GM12878 (cell line): ENCODE data around the gene NRAS. TPM values are rescaled to one million over a fixed set of nuclear protein-coding genes. Genes with fewer than 3 reads are reported as not detected.
A peak's percentile ranks its signal among the peaks of the same experiment; 100 is the strongest.

Experiments used
- ATAC-seq: fragments of 200-7000 bp; cut with Tn5 transposase; 3 replicates; pipeline ENCODE4 v1.9.1; 2020; ENCODE audit warnings: mild to moderate bottlenecking, moderate library complexity
- BruUV-seq: library from RNA; stranded (reverse); fragments of 400-500 nt; replicated peaks from 2 replicates; lab custom pipeline; 2021; lab: Mats Ljungman, UMichigan
- CTCF ChIA-PET: fragments of 300-600 bp; sonication (Branson Sonifier 250); formaldehyde crosslinking; extraction: SDS; loops from one replicate; lab custom pipeline; 2021; ENCODE audit warnings: inconsistent platforms; lab: Yijun Ruan, JAX
- POLR2A ChIA-PET: fragments of 350-600 bp; formaldehyde crosslinking; extraction: SDS; loops from one replicate; lab custom pipeline; 2021; ENCODE audit warnings: inconsistent platforms; lab: Charles Lee
- RAD21 ChIA-PET: fragments of 300-600 bp; sonication (Branson Sonifier 250); formaldehyde crosslinking; loops from one replicate; lab custom pipeline; 2023; ENCODE audit warnings: antibody characterized with exemption; ENCODE audit not compliant: unreplicated experiment; lab: Charles Lee
- SMC1A ChIA-PET: fragments of 300-600 bp; sonication (Branson Sonifier 250); formaldehyde crosslinking; loops from one replicate; lab custom pipeline; 2023; ENCODE audit not compliant: unreplicated experiment, uncharacterized antibody; lab: Charles Lee
- DNase-seq: peaks from one replicate; pipeline ENCODE4 v3.0.0-alpha.2; 2011; ENCODE audit warnings: low read depth, low spot score
- FAIRE-seq: peaks from 3 replicates; lab custom pipeline; 2011; peaks lifted over from hg19 to GRCh38; lab: Jason Lieb, UNC
- H2AFZ ChIP-seq: 2 replicates; pipeline ENCODE4 v1.6.0; 2011; ENCODE audit warnings: low read depth, low read length, control low read depth; ENCODE audit not compliant: control insufficient read depth
- H3K27ac ChIP-seq: 2 replicates; pipeline ENCODE4 v1.5.1; 2011; ENCODE audit warnings: control low read depth; ENCODE audit not compliant: control insufficient read depth, insufficient read depth
- H3K27me3 ChIP-seq, 2 experiments: replicated peaks in 1 of 2; 2 replicates each; pipeline versions ENCODE4 v1.6.0 to v1.6.1; 2011; ENCODE audit warnings: low read length in 1 of 2; ENCODE audit not compliant: control insufficient read depth in 2 of 2, insufficient read depth in 2 of 2
- H3K36me3 ChIP-seq, 2 experiments: 2 replicates each; pipeline ENCODE4 v1.5.1; 2011; ENCODE audit warnings: low read length in 1 of 2; ENCODE audit not compliant: control insufficient read depth in 2 of 2, insufficient read depth in 2 of 2
- H3K4me1 ChIP-seq: 2 replicates; pipeline ENCODE4 v1.6.1; 2011; ENCODE audit warnings: mild to moderate bottlenecking, low read length, moderate library complexity, mixed read lengths; ENCODE audit not compliant: control insufficient read depth, insufficient read depth
- H3K4me2 ChIP-seq: 2 replicates; pipeline ENCODE4 v1.6.0; 2011; ENCODE audit warnings: control low read depth; ENCODE audit not compliant: control insufficient read depth, insufficient read depth
- H3K4me3 ChIP-seq: fragments of 200-600 bp; sonication (generic); 2 replicates; pipeline ENCODE4 v1.5.1; 2016
- H3K79me2 ChIP-seq: 2 replicates; pipeline ENCODE4 v1.6.0; 2011; ENCODE audit warnings: low read length; ENCODE audit not compliant: control insufficient read depth, insufficient read depth
- H3K9ac ChIP-seq: 2 replicates; pipeline ENCODE4 v1.8.0; 2011; ENCODE audit warnings: low read length, control low read depth, mixed read lengths; ENCODE audit not compliant: control insufficient read depth, insufficient read depth
- H3K9me3 ChIP-seq: replicated peaks from 3 replicates; pipeline ENCODE4 v1.5.1; 2011; ENCODE audit warnings: mild to moderate bottlenecking, low read length; ENCODE audit not compliant: control insufficient read depth, insufficient read depth
- H4K20me1 ChIP-seq: 2 replicates; pipeline ENCODE4 v1.6.0; 2011; ENCODE audit not compliant: control insufficient read depth, insufficient read depth
- BMI1 ChIP-seq: fragments of 450-650 bp; IDR thresholded peaks from 2 replicates; pipeline ENCODE4 v1.6.1; 2016; ENCODE audit warnings: mild to moderate bottlenecking, moderate library complexity, borderline replicate concordance
- CHD2 ChIP-seq: IDR thresholded peaks from 2 replicates; pipeline ENCODE4 v1.6.1; 2011; ENCODE audit warnings: low read depth, low read length, improper control_type of control experiment, borderline replicate concordance
- E4F1 ChIP-seq: fragments of 450-650 bp; IDR thresholded peaks from 2 replicates; pipeline ENCODE4 v1.6.1; 2018; ENCODE audit warnings: borderline replicate concordance, mild to moderate bottlenecking; ENCODE audit not compliant: partially characterized antibody
- RUNX3 ChIP-seq: IDR thresholded peaks from 2 replicates; pipeline ENCODE4 v1.6.1; 2012; ENCODE audit warnings: low read length, inconsistent platforms
- SPI1 ChIP-seq: IDR thresholded peaks from 2 replicates; pipeline ENCODE4 v1.6.1; 2011; ENCODE audit warnings: low read depth, mild to moderate bottlenecking, low read length, moderate library complexity, borderline replicate concordance; ENCODE audit not compliant: insufficient read depth
- TARDBP ChIP-seq: IDR thresholded peaks from 2 replicates; pipeline ENCODE4 v1.6.1; 2016; ENCODE audit warnings: borderline replicate concordance
- ZNF207 ChIP-seq: fragments of 450-650 bp; IDR thresholded peaks from 2 replicates; pipeline ENCODE4 v1.6.1; 2014; ENCODE audit warnings: antibody characterized with exemption, mild to moderate bottlenecking, borderline replicate concordance
- WGBS: methylation state at CpG from one replicate; pipeline ENCODE4 v1.1.6; 2016; ENCODE audit warnings: low lambda C conversion rate; ENCODE audit not compliant: insufficient replicate concordance, insufficient coverage; ENCODE audit errors: missing lambda C conversion rate; 5-methylcytosine and 5-hydroxymethylcytosine counted together
- in situ Hi-C: fragments of 300-500 bp; cut with MboI; formaldehyde crosslinking; loops from 9 replicates; pipeline ENCODE4 v1.14.3; 2018; ENCODE audit warnings: mixed read lengths
- intact Hi-C: fragments of 100-400 bp; cut with micrococcal nuclease; formaldehyde crosslinking; loops from one replicate; pipeline ENCODE4 v1.14.2; 2022; ENCODE audit not compliant: unreplicated experiment
- polyA plus RNA-seq, 11 experiments: library from polyadenylated mRNA; depleted of rRNA in 4 of 11; unstranded in 6 of 11; stranded (reverse) in 5 of 11; fragments of >200 nt; fragmentation: Nextera tagmentation in 4 of 11; fragmentation: Illumina TruSeq in 1 of 11; extraction: Ambion mirVana in 4 of 11; extraction: Trizol in 1 of 11; gene quantifications; 1 replicate in 1 of 11; 2 replicates in 10 of 11; pipeline versions ENCODE4 v1.2.1 to v1.2.3, GENCODE V29; 2011 to 2016; ENCODE audit warnings: inconsistent platforms in 2 of 11, missing spikeins in 2 of 11, low read depth in 1 of 11
- total RNA-seq, 4 experiments: library from RNA; depleted of rRNA in 3 of 4; stranded (reverse); fragments of >200 nt in 3 of 4; fragmentation: Illumina TruSeq in 1 of 4; extraction: Trizol in 1 of 4; gene quantifications; 2 replicates each; pipeline versions ENCODE4 v1.2.1 to v1.2.3, GENCODE V29; 2013 to 2021

The NRAS gene
- total and polyA plus RNA-seq, 10 of the 15 experiments (the other 5 are each of a cell fraction or from before 2014, with no cell fraction given) = 31.7 to 73.2 (median 66.2) TPM

DNA sequence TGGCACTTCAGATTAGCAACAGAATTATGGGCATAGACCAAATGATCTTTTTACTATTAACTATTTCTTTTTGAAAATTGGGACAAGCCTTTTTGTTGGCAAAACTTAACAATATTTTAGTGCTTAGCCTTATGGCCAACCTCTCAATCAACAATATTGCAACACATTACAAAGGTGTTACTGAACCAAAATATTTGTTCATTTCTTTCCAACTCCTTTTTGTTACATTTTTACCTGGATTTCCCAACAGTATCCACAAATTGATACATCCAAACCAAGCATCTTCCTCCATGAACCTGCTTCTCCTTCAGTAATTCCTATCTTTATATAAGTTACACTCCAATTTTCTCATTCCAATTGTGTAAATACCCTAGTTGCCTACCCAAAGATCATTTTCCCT, 19.8 kb downstream of the NRAS start (continued):
- TF ChIP-seq ZNF207 (no peak), SPI1 (no peak), BMI1 (no peak), E4F1 (no peak), CHD2 (no peak)

GRCh38 chr1:114695430-114696058, 21.0 kb downstream of the NRAS start, which contains the start of gene AMPD1:
TSS of gene AMPD1 (minus strand) at chr1:114695546. CDS start at chr1:114695471, 75 bp downstream.
- no peaks in the 10 kb centered on the region for H3K4me1 ChIP-seq
- H3K9me3 ChIP-seq = no peaks in the 10 kb centered on the region
- no peak for DNase-seq
- H3K4me3 ChIP-seq = no peak within 1 kb of the TSS
- 47% methylated on average over 6 of the region's 6 CpGs for WGBS
- no peak for TF ChIP-seq TARDBP
- peak; percentile 28; the same call in 1 of the 2 replicates for TF ChIP-seq RUNX3
- H3K36me3 ChIP-seq = no peaks in the 10 kb centered on the region
- in situ Hi-C loops = no loop called here
- ChIA-PET RAD21 (no interaction called here), SMC1A (interaction anchor here (0.7 to 1.0 kb wide), 2 partner anchors 17 to 19 kb away, joined by 4 read pairs; no protein-coding TSS in a partner anchor), POLR2A (no interaction called here), CTCF (interaction anchor here (0.8 to 1.4 kb wide), 4 partner anchors 8 to 27 kb away, joined by 4 to 5 read pairs (median 4); no protein-coding TSS in a partner anchor)
- H2AFZ ChIP-seq = no peak within 1 kb of the TSS
- H3K4me2 ChIP-seq = no peak within 1 kb of the TSS
- no TSS peak for BruUV-seq
- H3K27ac ChIP-seq = no peak within 1 kb of the TSS
- intact Hi-C loops = no loop called here
- no peak for FAIRE-seq
- no peaks in the 10 kb centered on the region for H3K27me3 ChIP-seq
- ATAC-seq = no peak
- H4K20me1 ChIP-seq = no peaks in the 10 kb centered on the region
- no peak within 1 kb of the TSS for H3K9ac ChIP-seq
- H3K79me2 ChIP-seq = no peaks in the 10 kb centered on the region
